Kidney (tissue), 14 donors: ENCODE results near the gene AKNAD1. TPM values are rescaled to one million over a fixed set of nuclear protein-coding genes. Genes with fewer than 3 reads are reported as not detected.

Experiments
- DNase-seq, 5 donors: peaks; one replicate each; pipeline ENCODE4 v3.0.0-alpha.2; 2013 to 2020
- FAIRE-seq: peaks from 2 replicates; lab custom pipeline; 2012; peaks lifted over from hg19 to GRCh38; lab: Jason Lieb, UNC
- H3K27ac ChIP-seq, 2 donors: one replicate each; pipeline ENCODE4 v1.7.0; 2013; ENCODE audit warnings: low read depth in 2 of 2, low read length in 2 of 2, inconsistent platforms in 1 of 2
- H3K27me3 ChIP-seq: one replicate; pipeline ENCODE4 v1.7.1; 2013; ENCODE audit warnings: low read length, inconsistent platforms; ENCODE audit not compliant: control insufficient read depth, insufficient read depth
- H3K36me3 ChIP-seq, 3 donors: one replicate each; pipeline versions ENCODE4 v1.7.0 to v1.7.1; 2013; ENCODE audit warnings: low read length in 3 of 3, control low read depth in 1 of 3, inconsistent platforms in 1 of 3; ENCODE audit not compliant: insufficient read depth in 3 of 3, control insufficient read depth in 2 of 3
- H3K4me1 ChIP-seq, 3 donors: one replicate each; pipeline versions ENCODE4 v1.7.0 to v1.7.1; 2013; ENCODE audit warnings: low read length in 3 of 3, inconsistent platforms in 1 of 3, low read depth in 1 of 3; ENCODE audit not compliant: control insufficient read depth in 2 of 3, insufficient read depth in 2 of 3
- H3K4me3 ChIP-seq, 3 donors: one replicate each; pipeline versions ENCODE4 v1.7.0 to v1.8.1; 2013; ENCODE audit warnings: low read length in 3 of 3, control low read depth in 1 of 3, inconsistent platforms in 1 of 3
- H3K9ac ChIP-seq, 3 donors: one replicate each; pipeline versions ENCODE4 v1.7.0 to v1.7.1; 2013; ENCODE audit warnings: low read length in 3 of 3, control low read depth in 1 of 3, inconsistent platforms in 1 of 3
- H3K9me3 ChIP-seq, 3 donors: one replicate each; pipeline versions ENCODE4 v1.7.0 to v1.7.1; 2013; ENCODE audit warnings: low read length in 3 of 3, control low read depth in 1 of 3, inconsistent platforms in 1 of 3; ENCODE audit not compliant: control insufficient read depth in 2 of 3, insufficient read depth in 1 of 3
- CTCF ChIP-seq: IDR thresholded peaks from 3 replicates; pipeline ENCODE4 v1.5.1; 2012; ENCODE audit warnings: mild to moderate bottlenecking, moderate library complexity, borderline replicate concordance; ENCODE audit not compliant: insufficient read depth; ENCODE audit errors: extremely low read depth
- intact Hi-C: fragments of 100-400 bp; cut with DNase I; formaldehyde crosslinking; loops from one replicate; pipeline ENCODE4 v1.11.1; 2022
- polyA plus RNA-seq: library from polyadenylated mRNA; stranded (reverse); fragments of 350-450 nt; fragmentation: Illumina TruSeq; extraction: RNeasy Lipid Tissue Mini Kit (QIAGEN cat#74804); gene quantifications from one replicate; pipeline ENCODE4 v1.2.3, GENCODE V29; 2014; ENCODE audit warnings: low read depth, low replicate concordance; ENCODE audit not compliant: insufficient read depth
- total RNA-seq: library from RNA; stranded (reverse); fragmentation: NEBNext Ultra II Directional; extraction: Animal tissue kit (Norgen Biotek cat#: 25700); gene quantifications from one replicate; pipeline ENCODE4 v1.2.1, GENCODE V29; 2021
- donor health status: control.
- donor health status: control.
- donor health status: control.
- donor health status: control.
- donor health status: control.
- donor health status: DM: yes; HTN: yes; CAD: no.
- donor health status: Normal renal cell carcinoma (clear cell type).

Gene AKNAD1
- total and polyA plus RNA-seq, 2 donors from 2014 or later = not detected

GRCh38 chr1:108845991-108846390 is 10.9 kb downstream of the AKNAD1 start:
- Histone ChIP-seq H3K36me3 (no peaks in the 10 kb centered on the region), H3K4me1 (no peaks in the 10 kb centered on the region), H3K4me3 (no peak overlapping the region), H3K9me3 (no peaks in the 10 kb centered on the region), H3K9ac (no peak overlapping the region), H3K27me3 (no peaks in the 10 kb centered on the region), H3K27ac (no peak overlapping the region)
- no peak for FAIRE-seq
- TF ChIP-seq CTCF = no peak
- no peak for DNase-seq
- intact Hi-C loops = no loop called here

GRCh38 chr1:108845446-108845845 is 11.4 kb downstream of the AKNAD1 start:
- FAIRE-seq = no peak

GRCh38 chr1:108843390-108844137 is 13.3 kb downstream of the AKNAD1 start:
- intact Hi-C loops = no loop called here
- Histone ChIP-seq H3K27ac (no peak overlapping the region), H3K4me3 (no peak overlapping the region), H3K36me3 (no peaks in the 10 kb centered on the region), H3K9me3 (no peaks in the 10 kb centered on the region), H3K4me1 (no peaks in the 10 kb centered on the region), H3K9ac (no peak overlapping the region), H3K27me3 (no peaks in the 10 kb centered on the region)
- FAIRE-seq (no peak), DNase-seq (no peak)
- TF ChIP-seq CTCF = no peak

More at GRCh38 chr1:108845446-108845845, 11.4 kb downstream of the AKNAD1 start:
- DNase-seq = no peak
- intact Hi-C loops = no loop called here
- Histone ChIP-seq H3K36me3 (no peaks in the 10 kb centered on the region), H3K4me3 (no peak overlapping the region), H3K4me1 (no peaks in the 10 kb centered on the region), H3K9me3 (no peaks in the 10 kb centered on the region), H3K27me3 (no peaks in the 10 kb centered on the region), H3K9ac (no peak overlapping the region), H3K27ac (no peak overlapping the region)
- TF ChIP-seq CTCF = no peak
